Breast epithelium (tissue), 4 donors: ENCODE data around the gene HDAC9. TPM values are rescaled to one million over a fixed set of nuclear protein-coding genes. Genes with fewer than 3 reads are reported as not detected.

Source experiments
- DNase-seq, 2 donors: peaks; one replicate each; pipeline ENCODE4 v3.0.0-alpha.2; 2019; ENCODE audit warnings: low spot score in 2 of 2
- H3K27ac ChIP-seq, 2 donors: fragments of 200-600 bp; sonication (generic) in 1 of 2; one replicate each; pipeline ENCODE4 v1.5.1; 2016 to 2019; ENCODE audit warnings: mild to moderate bottlenecking in 1 of 2
- H3K27me3 ChIP-seq, 2 donors: fragments of 200-600 bp; sonication (generic) in 1 of 2; one replicate each; pipeline versions ENCODE4 v1.5.1 to v1.6.0; 2017 to 2019; ENCODE audit warnings: control low read depth in 1 of 2, mild to moderate bottlenecking in 1 of 2
- H3K36me3 ChIP-seq: fragments of 200-600 bp; one replicate; pipeline ENCODE4 v1.5.1; 2019
- H3K4me1 ChIP-seq, 2 donors: fragments of 200-600 bp; sonication (generic); one replicate each; pipeline ENCODE4 v1.5.1; 2016 to 2019; ENCODE audit warnings: control low read depth in 1 of 2
- H3K4me3 ChIP-seq, 3 donors: fragments of 200-600 bp; sonication (generic); 1 replicate in 2 of 3; 2 replicates in 1 of 3; pipeline ENCODE4 v1.5.1; 2016 to 2019; ENCODE audit warnings: mild to moderate bottlenecking in 3 of 3, moderate library complexity in 2 of 3
- H3K9me3 ChIP-seq, 2 donors: fragments of 200-600 bp; sonication (generic) in 1 of 2; one replicate each; pipeline ENCODE4 v1.5.1; 2016 to 2019; ENCODE audit warnings: control low read depth in 1 of 2
- CTCF ChIP-seq, 3 donors: fragments of 450-650 bp; IDR thresholded peaks; one replicate each; pipeline ENCODE4 v1.5.1; 2016 to 2017; ENCODE audit warnings: antibody characterized with exemption in 3 of 3, mild to moderate bottlenecking in 3 of 3, moderate library complexity in 3 of 3
- POLR2A ChIP-seq: fragments of 450-650 bp; IDR thresholded peaks from one replicate; pipeline ENCODE4 v1.6.1; 2016; ENCODE audit warnings: antibody characterized with exemption, mild to moderate bottlenecking, moderate library complexity
- POLR2AphosphoS5 ChIP-seq, 3 donors: sonication (generic); formaldehyde crosslinking; IDR thresholded peaks; one replicate each; pipeline ENCODE4 v1.6.1; 2017; ENCODE audit warnings: antibody characterized with exemption in 3 of 3
- intact Hi-C: fragments of 100-400 bp; cut with DNase I; formaldehyde crosslinking; loops from one replicate; pipeline ENCODE4 v1.15.1; 2023; ENCODE audit warnings: low total_unique reads
- total RNA-seq, 3 donors: library from RNA; depleted of rRNA; stranded (reverse); fragments of >200 nt; gene quantifications; one replicate each; pipeline ENCODE4 v1.1.0, GENCODE V29; 2016

The HDAC9 gene
- total RNA-seq, 3 donors from 2014 or later: 7.2 to 27.5 (median 7.3) TPM

- TF ChIP-seq POLR2AphosphoS5 (IDR thresholded peaks at IDR 0.05) (no peak), POLR2A (no peak), CTCF (IDR thresholded peaks at IDR 0.05) (no peak)
- Histone ChIP-seq H3K4me1 (no peaks in the 10 kb centered on the region), H3K36me3 (no peaks in the 10 kb centered on the region), H3K27me3 (no peaks in the 10 kb centered on the region), H3K9me3 (no peaks in the 10 kb centered on the region), H3K4me3 (no peak overlapping the region), H3K27ac (no peak overlapping the region)
- intact Hi-C loops: no loop called here
- DNase-seq: no peak
Observed at GRCh38 chr7:18788026-18788425, 292.5 kb downstream of the HDAC9 start.

GRCh38 chr7:18792871-18793595 lies 297.5 kb downstream of the HDAC9 start:
- no peak for DNase-seq
- Histone ChIP-seq H3K4me1 (no peaks in the 10 kb centered on the region), H3K9me3 (no peaks in the 10 kb centered on the region), H3K4me3 (no peak overlapping the region), H3K27me3 (peaks cover 0 to 2% of the 10 kb centered on the region in 2 donors), H3K36me3 (no peaks in the 10 kb centered on the region), H3K27ac (no peak overlapping the region)
- intact Hi-C loops: no loop called here
- no peak for TF ChIP-seq POLR2A
- TF ChIP-seq CTCF (IDR thresholded peaks at IDR 0.05): no peak
- TF ChIP-seq POLR2AphosphoS5 (IDR thresholded peaks at IDR 0.05): no peak

- Histone ChIP-seq H3K36me3 (no peaks in the 10 kb centered on the region), H3K27ac (no peak overlapping the region), H3K27me3 (peaks cover 0 to 2% of the 10 kb centered on the region in 2 donors), H3K4me1 (no peaks in the 10 kb centered on the region), H3K4me3 (no peak overlapping the region), H3K9me3 (no peaks in the 10 kb centered on the region)
- intact Hi-C loops: no loop called here
- no peak for DNase-seq
- TF ChIP-seq POLR2A (no peak), CTCF (IDR thresholded peaks at IDR 0.05) (no peak), POLR2AphosphoS5 (IDR thresholded peaks at IDR 0.05) (no peak)
Observed at GRCh38 chr7:18796216-18796615, 300.7 kb downstream of the HDAC9 start.

GRCh38 chr7:18798088-18798906 lies 302.7 kb downstream of the HDAC9 start:
- Histone ChIP-seq H3K27ac (no peak overlapping the region), H3K36me3 (no peaks in the 10 kb centered on the region), H3K4me1 (no peaks in the 10 kb centered on the region), H3K9me3 (no peaks in the 10 kb centered on the region), H3K27me3 (peaks cover 0 to 1% of the 10 kb centered on the region in 2 donors), H3K4me3 (no peak overlapping the region)
- intact Hi-C loops: no loop called here
- no peak for TF ChIP-seq POLR2AphosphoS5 (IDR thresholded peaks at IDR 0.05)
- no peak for TF ChIP-seq CTCF (IDR thresholded peaks at IDR 0.05)
- no peak for TF ChIP-seq POLR2A
- DNase-seq: no peak

- Histone ChIP-seq H3K36me3 (no peaks in the 10 kb centered on the region), H3K9me3 (no peaks in the 10 kb centered on the region), H3K4me1 (no peaks in the 10 kb centered on the region), H3K27ac (no peak overlapping the region), H3K27me3 (no peaks in the 10 kb centered on the region), H3K4me3 (no peak overlapping the region)
- no peak for DNase-seq
- TF ChIP-seq CTCF (IDR thresholded peaks at IDR 0.05): no peak
- no peak for TF ChIP-seq POLR2A
- no peak for TF ChIP-seq POLR2AphosphoS5 (IDR thresholded peaks at IDR 0.05)
- intact Hi-C loops: no loop called here
Observed at GRCh38 chr7:18799899-18800298, 304.4 kb downstream of the HDAC9 start.
